OCI-LY3 (cell line): Measurements from ENCODE around the gene GOLPH3.

Experiments used
- H2AFZ ChIP-seq: fragments of 200-600, 300-600 bp; shearing (Covaris generic); 2 replicates; pipeline ENCODE4 v1.6.0; 2014; ENCODE audit warnings: antibody characterized with exemption, low read depth, low read length
- H3K27ac ChIP-seq: fragments of 200-600, 300-600 bp; sonication (generic); 2 replicates; pipeline ENCODE4 v1.5.1; 2014; ENCODE audit warnings: mild to moderate bottlenecking, low read length, moderate library complexity, mixed read lengths
- H3K27me3 ChIP-seq: fragments of 200-600, 300-600 bp; sonication (generic); 2 replicates; pipeline ENCODE4 v1.6.1; 2014; ENCODE audit warnings: low read depth, low read length, mixed read lengths
- H3K36me3 ChIP-seq: fragments of 200-600, 300-600 bp; sonication (generic); replicated peaks from 2 replicates; pipeline ENCODE3; 2014; ENCODE audit warnings: low read depth, low read length, mixed read lengths
- H3K4me1 ChIP-seq: fragments of 300-600, 200-600 bp; sonication (generic); 2 replicates; pipeline ENCODE4 v1.6.1; 2014; ENCODE audit warnings: low read length, mixed read lengths
- H3K4me2 ChIP-seq: fragments of 200-600, 300-600 bp; sonication (generic); 2 replicates; pipeline ENCODE4 v1.6.1; 2014; ENCODE audit warnings: low read length, mixed read lengths
- H3K4me3 ChIP-seq: fragments of 300-600, 200-600 bp; sonication (generic); 2 replicates; pipeline ENCODE4 v1.5.1; 2014; ENCODE audit warnings: antibody characterized with exemption, mild to moderate bottlenecking, low read length, moderate library complexity
- H3K79me2 ChIP-seq: fragments of 300-600, 200-600 bp; shearing (Covaris generic); 2 replicates; pipeline ENCODE4 v1.6.1; 2014; ENCODE audit warnings: mild to moderate bottlenecking, low read length, mixed read lengths
- H3K9ac ChIP-seq: fragments of 300-600, 200-600 bp; shearing (Covaris generic); 2 replicates; pipeline ENCODE4 v1.6.0; 2014; ENCODE audit warnings: mild to moderate bottlenecking, low read length, moderate library complexity
- H3K9me3 ChIP-seq: fragments of 200-600, 300-600 bp; shearing (Covaris generic); 2 replicates; pipeline ENCODE4 v1.6.1; 2014; ENCODE audit warnings: low read length, mixed read lengths; ENCODE audit not compliant: insufficient read depth
- H4K20me1 ChIP-seq: fragments of 200-600, 300-600 bp; sonication (generic); 2 replicates; pipeline ENCODE4 v1.6.1; 2016; ENCODE audit warnings: low read length, mixed read lengths; ENCODE audit not compliant: insufficient read depth
- EZH2phosphoT487 ChIP-seq: fragments of 200-600 bp; shearing (Covaris generic); IDR thresholded peaks from 2 replicates; pipeline ENCODE4 v1.6.1; 2018; ENCODE audit warnings: antibody characterized with exemption, mixed run types, low read depth
- TF ChIP-seq, protein P1 (sequence below): fragments of 200-600, 300-600 bp; sonication (generic); IDR thresholded peaks from 2 replicates; pipeline ENCODE4 v1.5.1; 2014; ENCODE audit warnings: antibody characterized with exemption, low read length, low read depth

The GOLPH3 gene

DNA sequence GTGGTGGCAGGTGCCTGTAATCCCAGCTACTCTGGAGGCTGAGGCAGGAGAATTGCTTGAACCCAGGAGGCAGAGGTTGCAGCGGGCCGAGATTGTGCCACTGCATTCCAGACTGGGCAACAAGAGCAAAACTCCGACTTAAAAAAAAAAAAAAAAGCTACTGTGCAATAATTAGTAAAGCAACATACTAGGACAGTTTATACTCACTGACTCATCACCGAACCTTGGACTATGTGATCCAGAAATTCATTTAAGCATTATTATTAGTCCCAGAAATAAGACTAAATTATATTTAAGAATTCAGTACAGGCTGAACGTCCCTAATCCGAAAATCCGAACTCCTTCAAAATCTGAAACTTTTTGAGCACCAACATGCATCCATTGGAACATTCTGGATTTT, 37.8 kb downstream of the GOLPH3 start:
- Histone ChIP-seq H3K79me2 (peaks cover 55% of the 10 kb centered on the region), H3K27ac (no peak overlapping the region), H3K4me1 (no peaks in the 10 kb centered on the region), H4K20me1 (peaks cover 36% of the 10 kb centered on the region), H2AFZ (no peak overlapping the region), H3K27me3 (no peaks in the 10 kb centered on the region), H3K4me2 (no peak overlapping the region), H3K36me3 (peaks cover 19% of the 10 kb centered on the region), H3K4me3 (no peak overlapping the region), H3K9me3 (no peaks in the 10 kb centered on the region), H3K9ac (no peak overlapping the region)
- TF ChIP-seq EZH2phosphoT487, result no peak
- TF ChIP-seq, protein P1, sequence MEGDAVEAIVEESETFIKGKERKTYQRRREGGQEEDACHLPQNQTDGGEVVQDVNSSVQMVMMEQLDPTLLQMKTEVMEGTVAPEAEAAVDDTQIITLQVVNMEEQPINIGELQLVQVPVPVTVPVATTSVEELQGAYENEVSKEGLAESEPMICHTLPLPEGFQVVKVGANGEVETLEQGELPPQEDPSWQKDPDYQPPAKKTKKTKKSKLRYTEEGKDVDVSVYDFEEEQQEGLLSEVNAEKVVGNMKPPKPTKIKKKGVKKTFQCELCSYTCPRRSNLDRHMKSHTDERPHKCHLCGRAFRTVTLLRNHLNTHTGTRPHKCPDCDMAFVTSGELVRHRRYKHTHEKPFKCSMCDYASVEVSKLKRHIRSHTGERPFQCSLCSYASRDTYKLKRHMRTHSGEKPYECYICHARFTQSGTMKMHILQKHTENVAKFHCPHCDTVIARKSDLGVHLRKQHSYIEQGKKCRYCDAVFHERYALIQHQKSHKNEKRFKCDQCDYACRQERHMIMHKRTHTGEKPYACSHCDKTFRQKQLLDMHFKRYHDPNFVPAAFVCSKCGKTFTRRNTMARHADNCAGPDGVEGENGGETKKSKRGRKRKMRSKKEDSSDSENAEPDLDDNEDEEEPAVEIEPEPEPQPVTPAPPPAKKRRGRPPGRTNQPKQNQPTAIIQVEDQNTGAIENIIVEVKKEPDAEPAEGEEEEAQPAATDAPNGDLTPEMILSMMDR, result no peak

DNA sequence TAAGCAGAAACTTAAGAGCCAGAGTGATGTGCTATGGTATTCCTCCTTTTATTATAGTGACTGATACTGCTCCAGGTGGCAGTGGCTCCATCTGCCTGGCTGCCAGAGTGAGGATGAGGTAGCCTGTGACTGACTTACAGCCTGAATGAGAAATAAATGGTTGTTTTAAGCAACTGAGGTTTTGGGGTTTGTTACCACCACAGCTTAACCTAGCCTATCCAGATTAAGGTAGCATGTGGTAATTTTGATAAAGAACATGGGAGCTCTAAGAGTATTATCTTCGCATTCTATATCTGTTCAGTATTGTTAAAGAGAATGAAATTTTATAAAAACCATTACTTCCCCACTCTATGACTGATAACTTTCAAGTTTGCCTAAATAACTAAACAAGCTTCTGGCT, 39.0 kb downstream of the GOLPH3 start:
- TF ChIP-seq, protein P1, result no peak
- TF ChIP-seq EZH2phosphoT487, result no peak
- peaks cover 45% of the 10 kb centered on the region for H4K20me1 ChIP-seq
- H3K36me3 ChIP-seq, result peaks cover 24% of the 10 kb centered on the region
- H3K79me2 ChIP-seq, result peaks cover 55% of the 10 kb centered on the region
- H3K9me3 ChIP-seq, result no peaks in the 10 kb centered on the region
- H3K27me3 ChIP-seq, result no peaks in the 10 kb centered on the region
- H3K4me1 ChIP-seq, result no peaks in the 10 kb centered on the region
- H3K27ac ChIP-seq, result no peak overlapping the region
- H2AFZ ChIP-seq, result no peak overlapping the region
- H3K4me2 ChIP-seq, result no peak overlapping the region
- no peak overlapping the region for H3K9ac ChIP-seq
- H3K4me3 ChIP-seq, result no peak overlapping the region

DNA sequence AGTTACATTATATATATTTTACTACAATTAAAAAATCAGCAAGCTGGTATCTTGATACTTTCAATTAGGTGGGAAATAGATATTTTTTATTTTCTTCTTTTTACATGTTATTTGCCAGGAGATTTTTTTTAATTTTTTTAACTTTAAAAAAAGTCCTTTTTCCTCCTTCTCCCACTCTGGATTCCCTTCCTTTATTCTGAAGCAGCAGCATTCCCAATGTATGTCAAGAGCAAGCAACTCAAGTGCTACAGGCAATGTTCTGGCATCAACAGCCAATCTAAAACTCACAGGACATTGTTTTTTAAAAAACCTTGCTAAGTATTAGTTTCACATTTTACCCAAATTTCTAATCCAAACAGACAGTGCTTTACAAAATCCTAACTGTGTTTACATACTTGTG, 41.4 kb downstream of the GOLPH3 start:
- Histone ChIP-seq H3K9ac (no peak overlapping the region), H3K4me3 (no peak overlapping the region), H3K9me3 (no peaks in the 10 kb centered on the region), H3K4me1 (no peaks in the 10 kb centered on the region), H3K4me2 (no peak overlapping the region), H2AFZ (no peak overlapping the region), H3K27me3 (no peaks in the 10 kb centered on the region), H3K36me3 (peaks cover 17% of the 10 kb centered on the region), H3K79me2 (peaks cover 60% of the 10 kb centered on the region), H4K20me1 (peaks cover 33% of the 10 kb centered on the region), H3K27ac (no peak overlapping the region)
- no peak for TF ChIP-seq EZH2phosphoT487
- TF ChIP-seq, protein P1, result no peak

DNA sequence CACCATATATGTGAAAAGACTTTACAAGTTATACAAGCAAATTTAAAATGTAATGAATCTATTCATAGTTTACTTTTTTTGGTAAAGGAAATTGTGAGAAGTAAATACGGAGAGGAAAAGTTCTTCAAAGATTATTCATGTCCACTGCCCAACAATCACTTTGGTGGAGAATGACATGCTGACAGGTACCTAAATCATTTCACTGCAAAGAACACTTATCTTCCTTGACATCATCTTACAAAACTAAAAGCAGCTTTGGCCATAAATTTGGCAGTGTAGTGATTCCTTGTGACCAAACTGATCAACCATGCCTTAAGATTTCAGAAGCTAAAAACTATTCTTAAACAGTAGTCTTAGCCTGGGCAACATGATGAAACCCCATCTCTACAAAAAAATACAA, 42.5 kb downstream of the GOLPH3 start:
- Histone ChIP-seq H3K4me3 (no peak overlapping the region), H3K4me1 (no peaks in the 10 kb centered on the region), H2AFZ (no peak overlapping the region), H4K20me1 (peaks cover 42% of the 10 kb centered on the region), H3K36me3 (peaks cover 23% of the 10 kb centered on the region), H3K27me3 (no peaks in the 10 kb centered on the region), H3K9ac (no peak overlapping the region), H3K27ac (no peak overlapping the region), H3K9me3 (no peaks in the 10 kb centered on the region), H3K4me2 (no peak overlapping the region), H3K79me2 (peaks cover 69% of the 10 kb centered on the region)
- no peak for TF ChIP-seq EZH2phosphoT487
- TF ChIP-seq, protein P1, result no peak
